ENCODE results near the gene CAD. TPM values are rescaled to one million over a fixed set of nuclear protein-coding genes. Genes with fewer than 3 reads are reported as not detected.
A peak's percentile ranks its signal among the peaks of the same experiment; 100 is the strongest.

Gene CAD
- total RNA-seq, 1 experiment from 2014 or later, result 71.4 TPM

DNA sequence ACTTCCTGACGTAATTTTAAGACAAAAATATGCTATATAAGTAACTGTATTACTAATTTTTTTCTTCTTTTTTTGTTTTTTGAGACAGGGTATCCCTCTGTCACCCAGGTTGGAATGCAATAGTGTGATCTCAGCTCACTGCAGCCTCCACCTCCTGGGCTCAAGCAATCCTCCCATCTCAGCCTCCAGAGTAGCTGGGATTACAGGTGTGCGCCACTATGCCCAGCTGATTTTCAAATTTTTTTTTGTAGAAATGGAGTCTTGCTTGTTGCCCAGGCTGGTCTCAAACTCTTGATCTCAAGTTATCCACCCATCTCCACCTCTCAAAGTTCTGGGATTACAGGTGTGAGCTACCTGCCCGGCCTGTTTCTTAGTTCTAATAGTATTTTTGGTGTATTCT lies 38.7 kb upstream of the CAD start:
- DNase-seq, result no peak
- Histone ChIP-seq H2AFZ (ENCODE audit: low read length) (no peak overlapping the region), H3K4me1 (ENCODE audit: low read length) (peaks cover 45% of the 10 kb centered on the region), H3K4me2 (ENCODE audit: low read depth, low read length, poor library complexity, severe bottlenecking) (peak overlapping the region; percentile 10), H3K36me3 (ENCODE audit: insufficient read depth, low read length) (no peaks in the 10 kb centered on the region), H3K27ac (ENCODE audit: low read length) (no peak overlapping the region), H3K79me2 (ENCODE audit: low read length) (no peaks in the 10 kb centered on the region), H4K20me1 (ENCODE audit: insufficient read depth, low read depth, low read length) (no peaks in the 10 kb centered on the region), H3K9ac (ENCODE audit: low read length) (no peak overlapping the region), H3K4me3 (ENCODE audit: low read length) (no peak overlapping the region), H3K9me2 (replicated peaks; ENCODE audit: insufficient read depth, low read length) (no peaks in the 10 kb centered on the region), H3K27me3 (ENCODE audit: low read length) (no peaks in the 10 kb centered on the region), H3K9me3 (ENCODE audit: low read length) (no peaks in the 10 kb centered on the region)

DNA sequence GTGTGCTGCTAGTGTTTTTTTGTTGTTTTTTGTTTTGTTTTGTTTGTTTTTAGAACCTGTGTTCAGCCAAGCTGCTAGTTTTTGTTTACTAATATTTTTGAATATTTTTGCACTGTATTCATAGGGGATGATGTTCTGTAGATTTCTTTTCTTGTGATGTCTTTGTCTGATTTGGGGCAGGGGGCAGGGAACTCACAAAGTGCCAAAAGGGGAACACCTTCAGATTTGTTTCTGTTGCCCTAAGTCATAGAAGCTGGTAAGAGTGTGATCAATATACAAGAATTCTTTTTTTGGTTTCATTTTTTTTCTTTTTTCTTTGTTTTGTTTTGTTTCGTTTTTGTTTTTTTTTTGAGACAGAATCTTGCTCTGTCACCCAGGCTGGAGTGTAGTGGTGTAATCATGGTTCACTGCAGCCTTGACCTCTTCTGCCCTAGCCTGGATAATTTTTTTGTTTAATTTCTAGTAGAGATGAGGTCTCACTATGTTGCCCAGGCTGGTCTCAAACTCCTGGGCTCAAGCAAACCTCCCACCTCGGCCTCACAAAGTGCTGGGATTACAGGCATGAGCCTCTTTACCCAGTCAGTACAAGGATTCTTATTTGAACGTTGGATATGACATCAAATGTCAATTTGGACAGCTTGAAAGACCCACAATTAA lies 37.7 kb upstream of the CAD start:
- Histone ChIP-seq H3K9ac (ENCODE audit: low read length) (no peak overlapping the region), H2AFZ (ENCODE audit: low read length) (no peak overlapping the region), H3K27ac (ENCODE audit: low read length) (no peak overlapping the region), H3K4me3 (ENCODE audit: low read length) (no peak overlapping the region), H3K79me2 (ENCODE audit: low read length) (no peaks in the 10 kb centered on the region), H3K4me1 (ENCODE audit: low read length) (peaks cover 47% of the 10 kb centered on the region), H3K27me3 (ENCODE audit: low read length) (no peaks in the 10 kb centered on the region; the same call in 1 of the 2 replicates), H3K36me3 (ENCODE audit: insufficient read depth, low read length) (no peaks in the 10 kb centered on the region), H3K4me2 (ENCODE audit: low read depth, low read length, poor library complexity, severe bottlenecking) (peak overlapping the region; percentile 10), H3K9me2 (replicated peaks; ENCODE audit: insufficient read depth, low read length) (no peaks in the 10 kb centered on the region), H3K9me3 (ENCODE audit: low read length) (no peaks in the 10 kb centered on the region), H4K20me1 (ENCODE audit: insufficient read depth, low read depth, low read length) (no peaks in the 10 kb centered on the region)
- no peak for DNase-seq

DNA sequence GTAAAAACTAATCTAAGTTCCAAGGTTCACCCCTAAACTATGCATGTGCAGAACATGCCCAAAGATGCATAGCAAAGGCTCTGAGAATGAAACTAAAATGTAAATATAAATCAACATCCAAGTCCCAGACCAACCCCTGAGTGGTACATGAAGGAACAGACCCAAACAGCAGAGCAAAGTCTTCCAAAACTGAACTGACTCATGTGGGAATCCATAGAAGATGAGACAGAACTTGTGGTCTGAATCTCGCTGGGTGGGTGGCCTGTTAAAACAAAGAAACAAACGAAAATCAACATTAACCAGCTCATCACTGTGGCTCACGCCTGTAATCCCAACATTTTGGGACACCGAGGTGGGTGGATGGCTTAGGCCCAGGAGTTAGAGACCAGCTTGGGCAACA lies 34.8 kb upstream of the CAD start:
- no peaks in the 10 kb centered on the region; the same call in 1 of the 2 replicates for H3K27me3 ChIP-seq (ENCODE audit: low read length)
- H3K9me2 ChIP-seq (replicated peaks; ENCODE audit: insufficient read depth, low read length), result no peaks in the 10 kb centered on the region
- peaks cover 42% of the 10 kb centered on the region for H3K4me1 ChIP-seq (ENCODE audit: low read length)
- no peaks in the 10 kb centered on the region for H3K79me2 ChIP-seq (ENCODE audit: low read length)
- H3K27ac ChIP-seq (ENCODE audit: low read length), result no peak overlapping the region
- no peaks in the 10 kb centered on the region for H4K20me1 ChIP-seq (ENCODE audit: insufficient read depth, low read depth, low read length)
- no peaks in the 10 kb centered on the region for H3K9me3 ChIP-seq (ENCODE audit: low read length)
- H3K4me3 ChIP-seq (ENCODE audit: low read length), result no peak overlapping the region
- no peak overlapping the region for H2AFZ ChIP-seq (ENCODE audit: low read length)
- no peak overlapping the region for H3K9ac ChIP-seq (ENCODE audit: low read length)
- DNase-seq, result no peak
- H3K36me3 ChIP-seq (ENCODE audit: insufficient read depth, low read length), result no peaks in the 10 kb centered on the region
- H3K4me2 ChIP-seq (ENCODE audit: low read depth, low read length, poor library complexity, severe bottlenecking), result no peak overlapping the region

DNA sequence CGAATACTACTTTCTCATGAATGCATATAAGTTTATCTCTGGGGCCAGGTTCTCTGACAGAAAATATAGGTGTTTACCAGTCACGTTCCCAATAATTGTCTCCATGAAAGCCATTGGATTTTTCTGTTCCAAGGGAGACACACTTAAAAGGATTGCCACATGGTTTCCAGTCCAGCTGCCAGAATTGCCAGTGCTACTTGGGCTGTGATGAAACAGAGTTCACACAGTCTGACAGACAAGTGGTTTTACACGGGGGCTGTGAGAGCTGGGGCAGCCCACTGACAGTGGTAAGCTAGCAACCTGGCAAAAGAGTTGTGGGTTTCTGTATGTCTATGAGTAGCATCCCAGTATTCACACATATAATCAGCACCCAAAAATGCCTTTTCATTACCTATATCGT lies 33.1 kb upstream of the CAD start:
- Histone ChIP-seq H3K9me2 (replicated peaks; ENCODE audit: insufficient read depth, low read length) (no peaks in the 10 kb centered on the region), H3K27ac (ENCODE audit: low read length) (no peak overlapping the region), H3K9ac (ENCODE audit: low read length) (no peak overlapping the region), H4K20me1 (ENCODE audit: insufficient read depth, low read depth, low read length) (no peaks in the 10 kb centered on the region), H3K4me2 (ENCODE audit: low read depth, low read length, poor library complexity, severe bottlenecking) (peak overlapping the region; percentile 44), H2AFZ (ENCODE audit: low read length) (peak overlapping the region; percentile 72; the same call in 1 of the 2 replicates), H3K79me2 (ENCODE audit: low read length) (no peaks in the 10 kb centered on the region), H3K9me3 (ENCODE audit: low read length) (no peaks in the 10 kb centered on the region), H3K4me3 (ENCODE audit: low read length) (no peak overlapping the region), H3K36me3 (ENCODE audit: insufficient read depth, low read length) (no peaks in the 10 kb centered on the region), H3K27me3 (ENCODE audit: low read length) (no peaks in the 10 kb centered on the region; the same call in 1 of the 2 replicates), H3K4me1 (ENCODE audit: low read length) (peaks cover 30% of the 10 kb centered on the region)
- DNase-seq, result no peak

DNA sequence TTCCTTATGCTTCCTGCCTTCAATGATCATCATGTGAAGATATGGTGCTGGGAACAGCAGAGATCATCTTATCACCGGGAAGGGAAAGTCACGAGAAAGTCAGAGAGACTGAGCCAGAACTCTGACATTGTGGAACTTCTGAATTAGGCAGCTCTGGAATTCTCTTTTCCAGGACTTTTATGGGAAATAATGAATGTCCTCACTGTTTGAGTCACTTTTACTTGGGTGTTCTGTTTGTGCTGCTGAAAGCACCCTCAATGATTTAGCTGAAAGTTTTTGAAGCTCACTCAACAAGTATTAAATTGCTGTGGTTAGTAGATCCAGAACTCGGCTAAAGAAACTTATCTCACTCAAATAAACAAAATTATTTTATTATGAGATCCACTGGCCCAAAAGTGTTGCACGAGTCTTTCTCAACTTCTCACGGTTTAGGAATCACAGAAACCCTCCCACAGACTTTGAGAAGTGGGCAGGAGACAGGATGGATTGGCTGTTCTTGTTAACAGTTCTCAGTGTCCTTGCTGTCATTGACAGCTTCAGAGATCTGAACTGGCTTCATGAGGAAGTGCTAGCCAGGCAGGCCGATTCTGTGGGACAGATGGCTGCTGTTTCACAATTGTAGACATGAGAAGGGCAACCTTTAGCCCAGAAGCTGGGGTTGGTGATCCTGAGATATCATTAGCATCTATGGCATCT lies 31.7 kb upstream of the CAD start:
- no peak overlapping the region for H3K4me3 ChIP-seq (ENCODE audit: low read length)
- H3K79me2 ChIP-seq (ENCODE audit: low read length), result no peaks in the 10 kb centered on the region
- 0 out of 2 replicates have a peak overlapping the region, but pooled peaks have one; percentile 21 for H3K9ac ChIP-seq (ENCODE audit: low read length)
- no peaks in the 10 kb centered on the region for H4K20me1 ChIP-seq (ENCODE audit: insufficient read depth, low read depth, low read length)
- H3K4me2 ChIP-seq (ENCODE audit: low read depth, low read length, poor library complexity, severe bottlenecking), result peak overlapping the region; percentile 14
- no peak overlapping the region for H3K27ac ChIP-seq (ENCODE audit: low read length)
- H3K9me2 ChIP-seq (replicated peaks; ENCODE audit: insufficient read depth, low read length), result no peaks in the 10 kb centered on the region
- H3K36me3 ChIP-seq (ENCODE audit: insufficient read depth, low read length), result no peaks in the 10 kb centered on the region
- H2AFZ ChIP-seq (ENCODE audit: low read length), result peak overlapping the region; percentile 69
- no peaks in the 10 kb centered on the region for H3K9me3 ChIP-seq (ENCODE audit: low read length)
- no peaks in the 10 kb centered on the region; the same call in 1 of the 2 replicates for H3K27me3 ChIP-seq (ENCODE audit: low read length)
- DNase-seq, result peak; percentile 68
- peaks cover 22% of the 10 kb centered on the region for H3K4me1 ChIP-seq (ENCODE audit: low read length)

DNA sequence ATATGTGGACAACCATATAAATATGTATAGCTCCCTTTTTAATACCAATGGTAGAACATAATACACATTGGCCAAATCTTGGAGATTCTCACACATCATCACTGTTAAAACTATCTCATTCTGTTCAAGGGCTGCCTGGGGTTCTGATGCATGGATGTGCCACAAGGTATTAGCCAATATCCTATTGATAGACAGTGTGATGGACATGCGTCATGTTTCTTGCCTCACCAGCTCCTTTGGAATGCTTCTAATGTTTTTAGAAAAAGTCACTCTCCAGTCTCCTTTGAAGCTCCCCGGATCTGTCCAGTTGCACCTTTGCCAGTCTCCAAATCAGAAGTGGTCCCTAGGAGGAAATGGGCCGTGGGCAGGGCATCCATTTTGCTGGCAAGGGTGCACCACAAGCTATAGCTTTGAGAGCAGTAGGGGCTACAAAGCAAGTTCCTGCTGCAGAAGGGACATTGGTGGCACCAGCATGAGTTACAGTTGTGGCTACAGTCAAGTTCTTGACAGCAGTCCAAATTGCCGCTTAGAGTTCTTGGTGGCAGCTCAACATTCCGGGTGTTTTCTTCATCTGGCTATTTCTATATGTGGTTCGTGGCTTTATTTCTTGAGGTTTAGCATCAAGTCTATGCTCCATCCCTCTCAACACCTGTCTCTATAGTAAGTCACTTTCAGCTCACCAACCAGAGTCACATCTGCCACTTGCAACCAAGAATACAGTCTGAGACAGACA lies 30.4 kb upstream of the CAD start:
- Histone ChIP-seq H3K27ac (ENCODE audit: low read length) (no peak overlapping the region), H3K27me3 (ENCODE audit: low read length) (no peaks in the 10 kb centered on the region; the same call in 1 of the 2 replicates), H3K79me2 (ENCODE audit: low read length) (no peaks in the 10 kb centered on the region), H3K4me2 (ENCODE audit: low read depth, low read length, poor library complexity, severe bottlenecking) (no peak overlapping the region), H3K9ac (ENCODE audit: low read length) (no peak overlapping the region), H2AFZ (ENCODE audit: low read length) (no peak overlapping the region), H3K4me1 (ENCODE audit: low read length) (peaks cover 33% of the 10 kb centered on the region), H3K9me2 (replicated peaks; ENCODE audit: insufficient read depth, low read length) (no peaks in the 10 kb centered on the region), H3K36me3 (ENCODE audit: insufficient read depth, low read length) (no peaks in the 10 kb centered on the region), H3K4me3 (ENCODE audit: low read length) (no peak overlapping the region), H4K20me1 (ENCODE audit: insufficient read depth, low read depth, low read length) (no peaks in the 10 kb centered on the region), H3K9me3 (ENCODE audit: low read length) (no peaks in the 10 kb centered on the region)
- DNase-seq, result no peak

DNA sequence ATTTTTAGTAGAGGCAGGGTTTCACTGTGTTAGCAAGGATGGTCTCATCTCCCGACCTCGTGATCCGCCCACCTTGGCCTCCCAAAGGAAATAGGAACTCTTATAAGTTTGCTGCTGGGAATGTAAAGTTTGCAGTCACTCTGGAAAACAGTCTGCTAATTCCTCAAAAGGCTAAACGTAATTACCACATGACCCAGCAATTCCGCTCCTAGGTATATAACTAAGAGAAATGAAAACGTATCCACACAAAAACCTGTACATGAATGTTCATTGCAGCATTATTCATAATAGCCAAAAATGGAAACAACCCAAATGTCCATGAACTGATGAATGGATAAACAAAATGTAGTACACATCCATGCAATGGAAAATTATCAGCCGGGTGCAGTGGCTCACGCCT lies 27.2 kb upstream of the CAD start:
- Histone ChIP-seq H4K20me1 (ENCODE audit: insufficient read depth, low read depth, low read length) (no peaks in the 10 kb centered on the region), H3K4me1 (ENCODE audit: low read length) (peaks cover 50% of the 10 kb centered on the region), H3K27ac (ENCODE audit: low read length) (no peak overlapping the region), H3K4me2 (ENCODE audit: low read depth, low read length, poor library complexity, severe bottlenecking) (no peak overlapping the region), H3K79me2 (ENCODE audit: low read length) (no peaks in the 10 kb centered on the region), H3K36me3 (ENCODE audit: insufficient read depth, low read length) (no peaks in the 10 kb centered on the region), H3K9ac (ENCODE audit: low read length) (no peak overlapping the region), H3K4me3 (ENCODE audit: low read length) (no peak overlapping the region), H2AFZ (ENCODE audit: low read length) (no peak overlapping the region), H3K9me3 (ENCODE audit: low read length) (no peaks in the 10 kb centered on the region), H3K9me2 (replicated peaks; ENCODE audit: insufficient read depth, low read length) (no peaks in the 10 kb centered on the region), H3K27me3 (ENCODE audit: low read length) (no peaks in the 10 kb centered on the region)
- DNase-seq, result no peak
